ENCODE data around the gene HS3ST5.

HS3ST5 gene

GRCh38 chr6:114343782-114344144 is 940 bp upstream of the HS3ST5 start:
- Histone ChIP-seq H3K4me2 (ENCODE audit: low read depth, low read length, poor library complexity, severe bottlenecking) (no peak overlapping the region), H3K9me3 (ENCODE audit: insufficient read depth, low read length) (no peaks in the 10 kb centered on the region), H3K36me3 (ENCODE audit: low read length) (no peaks in the 10 kb centered on the region), H2AFZ (ENCODE audit: low read depth, low read length, severe bottlenecking) (no peak overlapping the region), H3K4me3 (ENCODE audit: insufficient read depth, low read length, poor library complexity, severe bottlenecking) (no peak overlapping the region), H3K9me2 (replicated peaks; ENCODE audit: insufficient read depth, low read length) (no peaks in the 10 kb centered on the region), H3F3A (ENCODE audit: insufficient read depth) (no peaks in the 10 kb centered on the region), H3K27me3 (ENCODE audit: low read length) (no peaks in the 10 kb centered on the region), H4K20me1 (ENCODE audit: low read depth, low read length) (no peaks in the 10 kb centered on the region), H3K79me2 (ENCODE audit: insufficient read depth, low read length) (no peaks in the 10 kb centered on the region), H3K27ac (ENCODE audit: low read depth, low read length) (no peak overlapping the region), H3K9ac (ENCODE audit: low read length) (no peak overlapping the region)
- no peak for TF ChIP-seq EZH2phosphoT487 (conservative IDR thresholded peaks at IDR 0.05; ENCODE audit: low read length)
- TF ChIP-seq CTCF (IDR thresholded peaks at IDR 0.05; ENCODE audit: insufficient read depth, low read length, poor library complexity, severe bottlenecking), result no peak

GRCh38 chr6:114342086-114342825 is 567 bp downstream of the HS3ST5 start:
- TF ChIP-seq EZH2phosphoT487 (conservative IDR thresholded peaks at IDR 0.05; ENCODE audit: low read length), result no peak
- TF ChIP-seq CTCF (IDR thresholded peaks at IDR 0.05; ENCODE audit: insufficient read depth, low read length, poor library complexity, severe bottlenecking), result no peak
- Histone ChIP-seq H2AFZ (ENCODE audit: low read depth, low read length, severe bottlenecking) (no peak overlapping the region), H3K9ac (ENCODE audit: low read length) (no peak overlapping the region), H3K36me3 (ENCODE audit: low read length) (no peaks in the 10 kb centered on the region), H4K20me1 (ENCODE audit: low read depth, low read length) (no peaks in the 10 kb centered on the region), H3K79me2 (ENCODE audit: insufficient read depth, low read length) (no peaks in the 10 kb centered on the region), H3K27ac (ENCODE audit: low read depth, low read length) (no peak overlapping the region), H3F3A (ENCODE audit: insufficient read depth) (no peaks in the 10 kb centered on the region), H3K4me3 (ENCODE audit: insufficient read depth, low read length, poor library complexity, severe bottlenecking) (no peak overlapping the region), H3K9me3 (ENCODE audit: insufficient read depth, low read length) (no peaks in the 10 kb centered on the region), H3K4me2 (ENCODE audit: low read depth, low read length, poor library complexity, severe bottlenecking) (no peak overlapping the region), H3K27me3 (ENCODE audit: low read length) (no peaks in the 10 kb centered on the region), H3K9me2 (replicated peaks; ENCODE audit: insufficient read depth, low read length) (no peaks in the 10 kb centered on the region)

GRCh38 chr6:114339706-114340105 is 3.1 kb downstream of the HS3ST5 start:
- Histone ChIP-seq H3K79me2 (ENCODE audit: insufficient read depth, low read length) (no peaks in the 10 kb centered on the region), H3F3A (ENCODE audit: insufficient read depth) (no peaks in the 10 kb centered on the region), H3K9ac (ENCODE audit: low read length) (no peak overlapping the region), H3K4me3 (ENCODE audit: insufficient read depth, low read length, poor library complexity, severe bottlenecking) (no peak overlapping the region), H3K27ac (ENCODE audit: low read depth, low read length) (no peak overlapping the region), H3K9me3 (ENCODE audit: insufficient read depth, low read length) (no peaks in the 10 kb centered on the region), H2AFZ (ENCODE audit: low read depth, low read length, severe bottlenecking) (no peak overlapping the region), H3K4me2 (ENCODE audit: low read depth, low read length, poor library complexity, severe bottlenecking) (no peak overlapping the region), H3K36me3 (ENCODE audit: low read length) (no peaks in the 10 kb centered on the region), H4K20me1 (ENCODE audit: low read depth, low read length) (no peaks in the 10 kb centered on the region), H3K9me2 (replicated peaks; ENCODE audit: insufficient read depth, low read length) (no peaks in the 10 kb centered on the region), H3K27me3 (ENCODE audit: low read length) (no peaks in the 10 kb centered on the region)
- TF ChIP-seq CTCF (IDR thresholded peaks at IDR 0.05; ENCODE audit: insufficient read depth, low read length, poor library complexity, severe bottlenecking) (no peak), EZH2phosphoT487 (conservative IDR thresholded peaks at IDR 0.05; ENCODE audit: low read length) (no peak)

Data from SU-DHL-6 (cell line).